Astrocyte (in vitro differentiated cells and primary cell): Measurements from ENCODE around the gene PDK2. TPM values are rescaled to one million over a fixed set of nuclear protein-coding genes. Genes with fewer than 3 reads are reported as not detected.

Source experiments
- DNase-seq: peaks from one replicate; pipeline ENCODE4 v3.0.0-alpha.2; 2010; ENCODE audit warnings: low read depth
- FAIRE-seq: peaks from 2 replicates; lab custom pipeline; 2011; peaks lifted over from hg19 to GRCh38; lab: Jason Lieb, UNC
- H2AFZ ChIP-seq: 2 replicates; pipeline ENCODE4 v1.6.0; 2012; ENCODE audit warnings: low read depth, low read length, inconsistent platforms
- H3K27ac ChIP-seq: 2 replicates; pipeline ENCODE4 v1.5.1; 2011; ENCODE audit warnings: low read depth, low read length, inconsistent platforms
- H3K27me3 ChIP-seq: 2 replicates; pipeline ENCODE4 v1.6.0; 2011; ENCODE audit warnings: low read length, inconsistent platforms; ENCODE audit not compliant: insufficient read depth
- H3K36me3 ChIP-seq: 2 replicates; pipeline ENCODE4 v1.5.1; 2011; ENCODE audit warnings: low read length, inconsistent platforms; ENCODE audit not compliant: insufficient read depth
- H3K4me1 ChIP-seq: 2 replicates; pipeline ENCODE4 v1.5.1; 2011; ENCODE audit warnings: low read length, inconsistent platforms; ENCODE audit not compliant: insufficient read depth
- H3K4me2 ChIP-seq: 2 replicates; pipeline ENCODE4 v1.6.0; 2012; ENCODE audit warnings: low read length, inconsistent platforms
- H3K4me3 ChIP-seq: 2 replicates; pipeline ENCODE4 v1.5.1; 2011; ENCODE audit warnings: low read depth, mild to moderate bottlenecking, low read length, inconsistent platforms; ENCODE audit not compliant: insufficient read depth
- H3K79me2 ChIP-seq: 2 replicates; pipeline ENCODE4 v1.6.0; 2012; ENCODE audit warnings: mild to moderate bottlenecking, low read length, inconsistent platforms; ENCODE audit not compliant: insufficient read depth
- H3K9ac ChIP-seq: 2 replicates; pipeline ENCODE4 v1.6.0; 2012; ENCODE audit warnings: mild to moderate bottlenecking, low read length, inconsistent platforms
- H3K9me3 ChIP-seq: 2 replicates; pipeline ENCODE4 v1.5.1; 2012; ENCODE audit warnings: low read depth, mild to moderate bottlenecking, low read length, inconsistent platforms; ENCODE audit not compliant: insufficient read depth
- H4K20me1 ChIP-seq: 2 replicates; pipeline ENCODE4 v1.6.0; 2012; ENCODE audit warnings: low read length, inconsistent platforms; ENCODE audit not compliant: insufficient read depth
- H3K27ac Mint-ChIP-seq: one replicate; pipeline ENCODE4 v1.8.0; 2021; ENCODE audit warnings: mild to moderate bottlenecking, mixed read lengths; ENCODE audit not compliant: unreplicated experiment
- H3K27me3 Mint-ChIP-seq: one replicate; pipeline ENCODE4 v1.8.0; 2021; ENCODE audit warnings: low read depth, mixed read lengths; ENCODE audit not compliant: unreplicated experiment
- H3K36me3 Mint-ChIP-seq: one replicate; pipeline ENCODE4 v1.8.0; 2021; ENCODE audit warnings: low read depth, mixed read lengths; ENCODE audit not compliant: unreplicated experiment
- H3K4me1 Mint-ChIP-seq: one replicate; pipeline ENCODE4 v1.8.0; 2021; ENCODE audit warnings: low read depth, mixed read lengths; ENCODE audit not compliant: unreplicated experiment
- H3K4me3 Mint-ChIP-seq: one replicate; pipeline ENCODE4 v1.8.0; 2021; ENCODE audit warnings: mild to moderate bottlenecking, moderate library complexity, mixed read lengths; ENCODE audit not compliant: unreplicated experiment
- H3K9me3 Mint-ChIP-seq: one replicate; pipeline ENCODE4 v1.8.0; 2021; ENCODE audit warnings: mild to moderate bottlenecking, mixed read lengths; ENCODE audit not compliant: unreplicated experiment
- EZH2 ChIP-seq: IDR thresholded peaks from 2 replicates; pipeline ENCODE4 v1.6.1; 2012; ENCODE audit warnings: mild to moderate bottlenecking, low read length, inconsistent platforms; ENCODE audit not compliant: insufficient read depth
- total RNA-seq: library from RNA; stranded (reverse); gene quantifications from 2 replicates; pipeline ENCODE4 v1.2.1, GENCODE V29; 2021
- TF ChIP-seq, protein P1 (sequence below): IDR thresholded peaks from 2 replicates; pipeline ENCODE4 v1.5.1; 2011; ENCODE audit warnings: low read depth, mild to moderate bottlenecking, inconsistent platforms, low read length, moderate library complexity; ENCODE audit not compliant: insufficient read depth

The PDK2 gene
- total RNA-seq, 1 donor from 2014 or later = 25.8 TPM

DNA sequence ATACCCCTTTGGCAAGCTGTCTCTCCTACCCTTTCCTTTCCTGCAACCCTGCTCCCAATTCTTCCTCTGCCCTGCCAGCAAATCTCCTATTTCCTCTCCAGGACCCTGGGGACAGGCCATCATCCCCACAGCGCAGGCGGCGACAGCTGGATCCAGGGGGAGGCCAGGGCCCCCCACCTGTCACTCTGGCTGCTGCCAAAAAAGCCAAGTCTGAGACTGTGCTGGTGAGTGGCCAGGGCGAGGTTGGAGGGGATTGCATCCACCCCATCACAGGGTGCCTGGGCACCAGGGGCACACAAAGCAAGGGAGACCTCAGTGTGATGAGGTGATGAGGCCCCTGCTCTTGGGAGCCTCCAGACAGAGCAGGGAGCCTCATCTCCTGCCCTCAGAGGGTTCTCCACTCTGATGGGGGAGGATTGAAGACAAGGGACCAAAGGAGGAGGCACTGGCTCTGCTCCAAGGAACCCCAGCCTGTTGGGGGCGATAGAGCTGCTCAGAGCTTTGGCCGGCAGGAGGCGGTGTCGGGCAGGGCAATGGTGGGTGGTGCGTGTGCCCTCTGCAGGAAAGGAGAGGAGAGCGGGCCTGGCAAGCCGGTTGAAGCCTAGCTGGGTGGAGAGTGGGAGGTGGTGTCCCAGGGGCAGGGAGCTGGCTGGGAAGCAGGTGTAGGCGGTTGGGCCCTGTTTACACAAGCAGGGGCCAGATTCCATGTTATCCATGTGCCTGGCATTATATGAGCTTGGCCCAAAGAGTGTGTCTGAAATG lies 15.6 kb upstream of the PDK2 start:
- Histone ChIP-seq H3K9ac (no peak overlapping the region), H3K79me2 (peaks cover 32% of the 10 kb centered on the region), H3K36me3 (peaks cover 77% of the 10 kb centered on the region), H2AFZ (no peak overlapping the region), H3K27me3 (no peaks in the 10 kb centered on the region), H4K20me1 (peaks cover 65% of the 10 kb centered on the region), H3K4me3 (no peak overlapping the region), H3K4me2 (no peak overlapping the region), H3K27ac (no peak overlapping the region), H3K9me3 (no peaks in the 10 kb centered on the region), H3K4me1 (no peaks in the 10 kb centered on the region)
- no peak overlapping the region for H3K27ac Mint-ChIP-seq
- no peak for FAIRE-seq
- no peak for TF ChIP-seq EZH2
- TF ChIP-seq, protein P1, sequence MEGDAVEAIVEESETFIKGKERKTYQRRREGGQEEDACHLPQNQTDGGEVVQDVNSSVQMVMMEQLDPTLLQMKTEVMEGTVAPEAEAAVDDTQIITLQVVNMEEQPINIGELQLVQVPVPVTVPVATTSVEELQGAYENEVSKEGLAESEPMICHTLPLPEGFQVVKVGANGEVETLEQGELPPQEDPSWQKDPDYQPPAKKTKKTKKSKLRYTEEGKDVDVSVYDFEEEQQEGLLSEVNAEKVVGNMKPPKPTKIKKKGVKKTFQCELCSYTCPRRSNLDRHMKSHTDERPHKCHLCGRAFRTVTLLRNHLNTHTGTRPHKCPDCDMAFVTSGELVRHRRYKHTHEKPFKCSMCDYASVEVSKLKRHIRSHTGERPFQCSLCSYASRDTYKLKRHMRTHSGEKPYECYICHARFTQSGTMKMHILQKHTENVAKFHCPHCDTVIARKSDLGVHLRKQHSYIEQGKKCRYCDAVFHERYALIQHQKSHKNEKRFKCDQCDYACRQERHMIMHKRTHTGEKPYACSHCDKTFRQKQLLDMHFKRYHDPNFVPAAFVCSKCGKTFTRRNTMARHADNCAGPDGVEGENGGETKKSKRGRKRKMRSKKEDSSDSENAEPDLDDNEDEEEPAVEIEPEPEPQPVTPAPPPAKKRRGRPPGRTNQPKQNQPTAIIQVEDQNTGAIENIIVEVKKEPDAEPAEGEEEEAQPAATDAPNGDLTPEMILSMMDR = peak; percentile 33
- H3K4me1 Mint-ChIP-seq = no peaks in the 10 kb centered on the region
- no peak for DNase-seq
- no peaks in the 10 kb centered on the region for H3K9me3 Mint-ChIP-seq
- peaks cover 35% of the 10 kb centered on the region for H3K36me3 Mint-ChIP-seq
- no peak overlapping the region for H3K4me3 Mint-ChIP-seq
- H3K27me3 Mint-ChIP-seq = no peaks in the 10 kb centered on the region

DNA sequence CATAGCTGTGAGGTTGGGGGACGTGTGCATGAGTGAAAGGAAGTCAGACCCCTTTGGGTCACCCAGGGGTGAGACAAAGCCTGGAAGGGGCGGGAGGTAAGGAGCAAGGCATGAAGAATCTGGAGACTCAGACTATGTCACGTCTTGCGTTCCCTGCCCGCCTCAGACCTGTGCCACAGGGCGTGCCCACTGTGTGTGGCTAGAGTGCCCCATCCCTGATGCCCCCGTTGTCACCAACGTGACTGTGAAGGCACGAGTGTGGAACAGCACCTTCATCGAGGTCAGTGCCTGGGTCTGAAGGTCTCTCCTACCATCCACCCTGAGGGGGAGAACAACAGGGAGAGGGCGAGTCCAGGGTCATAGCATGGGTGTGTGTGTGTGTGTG lies 15.1 kb upstream of the PDK2 start:
- Histone ChIP-seq H3K4me3 (no peak overlapping the region), H3K9me3 (no peaks in the 10 kb centered on the region), H2AFZ (no peak overlapping the region), H3K36me3 (peaks cover 72% of the 10 kb centered on the region), H3K27ac (no peak overlapping the region), H3K9ac (no peak overlapping the region), H4K20me1 (peaks cover 61% of the 10 kb centered on the region), H3K4me2 (no peak overlapping the region), H3K4me1 (no peaks in the 10 kb centered on the region), H3K27me3 (no peaks in the 10 kb centered on the region), H3K79me2 (peaks cover 26% of the 10 kb centered on the region)
- H3K9me3 Mint-ChIP-seq = no peaks in the 10 kb centered on the region
- DNase-seq = no peak
- no peak overlapping the region for H3K4me3 Mint-ChIP-seq
- FAIRE-seq = no peak
- peaks cover 32% of the 10 kb centered on the region for H3K36me3 Mint-ChIP-seq
- no peaks in the 10 kb centered on the region for H3K4me1 Mint-ChIP-seq
- TF ChIP-seq, protein P1 = no peak
- TF ChIP-seq EZH2 = no peak
- no peaks in the 10 kb centered on the region for H3K27me3 Mint-ChIP-seq
- no peak overlapping the region for H3K27ac Mint-ChIP-seq

DNA sequence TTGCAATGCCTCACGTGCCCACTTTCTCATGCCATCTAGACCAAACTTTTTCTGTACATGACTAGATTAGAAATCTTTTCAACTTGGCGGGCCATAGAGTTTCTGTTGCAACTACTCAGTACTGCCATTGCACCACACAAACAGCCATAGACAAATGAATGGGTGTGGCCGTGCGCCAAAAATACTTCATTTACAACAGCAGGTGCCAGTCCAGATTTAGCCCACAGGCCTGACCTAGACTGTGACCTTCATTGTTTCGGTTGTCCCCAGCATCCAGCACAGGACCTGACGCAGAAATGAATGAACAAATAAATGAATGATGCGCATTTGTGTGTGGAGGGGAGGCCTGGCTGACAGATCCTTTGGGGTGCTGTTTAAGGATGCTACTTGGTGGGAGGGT lies 14.3 kb upstream of the PDK2 start:
- H3K4me1 ChIP-seq = no peaks in the 10 kb centered on the region
- no peak overlapping the region for H3K4me3 ChIP-seq
- no peak overlapping the region for H3K4me3 Mint-ChIP-seq
- peaks cover 19% of the 10 kb centered on the region for H3K79me2 ChIP-seq
- H3K36me3 Mint-ChIP-seq = peaks cover 32% of the 10 kb centered on the region
- DNase-seq (no peak), FAIRE-seq (no peak)
- no peak overlapping the region for H3K9ac ChIP-seq
- TF ChIP-seq, protein P1 = no peak
- no peak for TF ChIP-seq EZH2
- no peaks in the 10 kb centered on the region for H3K4me1 Mint-ChIP-seq
- no peak overlapping the region for H3K27ac Mint-ChIP-seq
- H2AFZ ChIP-seq = no peak overlapping the region
- H3K9me3 ChIP-seq = no peaks in the 10 kb centered on the region
- H3K27me3 ChIP-seq = no peaks in the 10 kb centered on the region
- no peaks in the 10 kb centered on the region for H3K9me3 Mint-ChIP-seq
- peaks cover 54% of the 10 kb centered on the region for H4K20me1 ChIP-seq
- no peaks in the 10 kb centered on the region for H3K27me3 Mint-ChIP-seq
- no peak overlapping the region for H3K4me2 ChIP-seq
- no peak overlapping the region for H3K27ac ChIP-seq
- peaks cover 65% of the 10 kb centered on the region for H3K36me3 ChIP-seq
